T-helper 9 cell (primary cell): Measurements from ENCODE around the gene ATF7.
"Not testable (repeated sequence)": the region's sequence is repeated elsewhere in the genome, so short reads cannot be mapped to it uniquely, and the experiment has no call there.

Experiments used
- DNase-seq: peaks from one replicate; pipeline ENCODE4 v3.0.0-alpha.2; 2020

The ATF7 gene

DNA sequence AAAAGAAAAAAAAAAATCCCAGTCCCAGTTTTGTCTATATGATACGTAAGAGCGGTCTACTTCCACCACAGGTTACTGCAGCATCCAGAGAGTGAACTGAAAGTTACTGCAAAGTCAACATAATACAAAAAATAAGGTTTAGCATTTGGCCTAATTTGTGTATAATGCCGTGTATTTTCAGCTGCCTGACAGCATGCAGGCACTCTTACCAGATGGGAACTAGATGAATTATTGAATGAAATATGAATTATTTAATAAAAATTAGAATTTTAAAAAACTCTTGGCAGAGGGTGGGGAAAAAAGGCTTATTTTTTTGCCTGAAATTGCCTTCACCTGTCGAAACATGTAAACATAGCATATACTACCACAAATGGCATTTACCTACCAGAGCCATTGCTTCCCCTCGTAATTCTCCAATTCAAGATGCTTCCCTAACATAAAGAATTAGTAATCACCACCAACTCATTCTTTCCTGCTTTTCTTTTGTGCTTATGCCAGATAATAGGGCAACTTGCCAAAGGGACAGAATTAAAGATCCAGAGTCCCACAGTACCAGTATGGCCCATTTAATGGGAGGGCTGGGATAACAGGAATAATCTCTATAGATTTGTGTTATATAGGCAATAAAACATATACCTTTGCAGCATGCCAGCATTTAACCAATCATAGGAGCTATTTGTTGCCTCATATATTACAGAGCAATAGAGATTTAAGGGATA is 31.1 kb downstream of the ATF7 start:
- DNase-seq, result no peak

GRCh38 chr12:53593707-53594106 is 32.5 kb downstream of the ATF7 start:
- no peak for DNase-seq

DNA sequence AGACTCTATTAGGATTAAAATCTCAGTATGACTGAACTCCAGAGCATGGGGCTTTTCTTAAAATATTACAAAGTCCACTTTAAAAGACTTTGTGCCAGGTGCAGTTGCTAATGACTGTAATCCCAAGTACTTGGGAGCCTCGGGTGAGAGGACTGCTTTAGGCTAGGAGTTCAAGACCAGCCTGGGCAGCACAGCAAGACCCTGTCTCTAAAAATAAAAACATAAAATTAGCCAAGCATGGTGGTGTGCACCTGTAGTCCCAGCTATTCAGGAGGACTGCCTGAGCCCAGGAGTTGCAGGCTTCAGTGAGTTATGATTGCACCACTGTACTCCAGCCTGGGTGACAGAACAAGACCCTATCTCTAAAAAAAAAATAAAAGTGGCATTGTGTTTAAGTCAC is 33.2 kb downstream of the ATF7 start:
- DNase-seq, result no peak

DNA sequence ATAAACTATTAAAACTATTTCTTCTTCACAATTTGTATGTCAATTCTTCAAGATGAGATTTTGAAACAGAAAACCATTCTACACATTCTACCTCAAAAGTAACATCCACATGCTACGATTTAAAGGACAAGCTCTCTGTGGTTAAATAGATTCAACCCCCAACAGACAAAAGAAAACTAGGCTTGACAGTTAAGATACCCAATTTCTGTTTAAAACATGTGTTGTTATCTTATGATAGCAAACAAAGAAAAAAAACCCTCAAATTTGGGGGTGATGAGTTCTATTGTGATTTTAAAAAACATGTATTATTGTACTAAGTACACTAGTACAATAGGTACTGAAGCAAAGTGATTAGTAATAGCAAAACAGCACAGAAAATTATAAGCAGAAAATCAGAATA is 33.8 kb downstream of the ATF7 start:
- no peak for DNase-seq

DNA sequence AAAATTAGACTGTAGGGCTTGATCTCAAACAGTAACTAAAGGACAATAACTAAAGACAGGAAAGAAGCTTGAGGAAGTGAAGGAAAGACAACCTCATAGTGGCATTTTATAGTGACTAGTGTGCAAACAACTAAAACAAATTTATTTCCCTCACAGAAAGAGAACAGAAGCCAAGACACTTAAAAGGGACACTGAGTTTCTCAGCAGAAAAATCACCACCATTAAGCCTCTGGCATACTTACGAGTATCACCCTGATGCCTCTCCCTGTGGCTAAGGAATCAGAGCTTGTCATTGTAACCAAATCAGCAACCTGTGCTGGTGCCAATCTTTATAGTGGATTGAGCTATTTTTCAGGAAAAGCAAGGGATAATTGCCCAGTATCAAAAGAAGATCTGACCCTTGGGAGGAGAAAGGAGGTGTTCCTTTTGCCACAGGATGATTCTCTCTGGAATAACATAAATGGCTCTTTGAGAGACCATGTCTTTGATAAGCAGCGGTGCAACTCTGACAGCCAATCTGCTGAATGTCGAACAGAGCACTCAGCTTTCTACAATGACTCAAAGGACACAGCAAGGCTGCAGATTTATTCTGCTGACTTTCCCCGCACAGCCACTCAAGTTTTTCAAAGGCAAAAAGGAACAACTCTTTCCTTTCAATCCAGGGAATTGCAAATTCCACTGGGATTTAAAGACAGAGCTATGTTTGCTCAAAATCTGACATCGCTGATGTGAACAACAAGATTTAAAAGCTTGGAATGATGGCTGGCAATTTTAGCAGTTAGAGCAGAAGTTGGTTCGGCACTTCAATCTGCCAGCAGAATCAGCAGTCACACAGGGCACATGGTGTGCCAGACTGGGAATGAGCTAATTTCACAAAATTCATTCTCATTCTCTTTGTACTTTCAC is 34.6 kb downstream of the ATF7 start:
- no peak for DNase-seq

GRCh38 chr12:53590652-53591051 is 35.5 kb downstream of the ATF7 start:
- no peak for DNase-seq

- no peak for DNase-seq
Observed at GRCh38 chr12:53589915-53590314, 36.3 kb downstream of the ATF7 start.

DNA sequence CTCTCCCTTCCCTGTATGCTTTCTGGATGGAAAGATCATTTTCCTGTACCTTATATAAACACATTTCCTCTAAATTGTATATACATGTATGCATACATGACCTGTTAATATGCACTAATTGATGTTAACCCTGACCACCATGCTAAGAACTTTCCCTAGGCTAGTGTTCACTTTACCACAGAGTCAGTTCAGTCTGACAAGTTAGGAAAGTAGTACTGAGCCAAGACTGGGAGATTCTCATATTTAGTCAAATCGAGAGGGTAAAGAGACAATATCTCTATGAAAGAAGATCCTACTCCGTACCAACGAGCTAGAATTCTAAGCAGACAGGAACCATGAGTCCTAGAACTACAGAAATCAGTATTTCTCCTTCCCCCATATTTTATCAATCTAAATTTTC is 36.8 kb downstream of the ATF7 start:
- no peak for DNase-seq

GRCh38 chr12:53588123-53588522 is 38.1 kb downstream of the ATF7 start:
- no peak for DNase-seq

DNA sequence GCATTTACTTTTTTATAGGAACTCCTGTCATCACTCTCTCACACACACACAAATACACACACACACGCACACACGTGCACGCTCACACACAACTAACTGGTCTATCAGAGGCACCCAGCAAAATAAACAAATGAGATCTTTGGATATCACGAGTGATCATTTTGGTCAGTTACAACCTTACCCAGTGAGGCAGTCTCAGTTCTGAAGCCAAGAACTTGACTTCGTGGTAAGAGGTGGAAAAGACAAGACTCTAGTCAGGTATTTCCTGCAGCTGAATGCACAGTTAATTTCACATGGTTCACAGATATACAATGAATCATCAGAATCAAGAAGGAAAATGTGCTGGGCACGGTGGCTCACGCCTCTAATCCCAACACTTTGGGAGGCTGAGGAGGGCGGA is 39.4 kb downstream of the ATF7 start:
- DNase-seq, result no peak

GRCh38 chr12:53585448-53586125 is 40.6 kb downstream of the ATF7 start:
- DNase-seq, result no peak

DNA sequence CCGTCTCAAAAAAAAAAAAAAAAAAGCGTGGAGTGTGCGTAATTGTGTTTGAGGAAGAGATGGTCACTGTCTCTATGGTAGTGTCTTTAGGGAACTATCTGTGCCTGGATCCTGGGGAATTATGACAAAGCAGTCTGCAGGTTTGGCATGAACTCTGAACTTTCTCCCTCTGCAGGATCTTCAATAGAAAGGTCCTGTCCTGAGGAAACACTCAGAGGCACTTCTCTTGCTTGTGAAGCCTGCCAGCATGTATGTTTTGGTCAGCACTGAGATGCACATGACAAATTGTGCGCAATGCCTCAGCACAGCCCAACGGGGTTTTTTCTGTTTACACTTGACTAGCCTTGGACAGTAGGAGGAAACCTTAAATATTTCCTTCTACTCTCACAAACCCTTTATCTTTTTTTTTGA is 46.6 kb downstream of the ATF7 start:
- no peak for DNase-seq

DNA sequence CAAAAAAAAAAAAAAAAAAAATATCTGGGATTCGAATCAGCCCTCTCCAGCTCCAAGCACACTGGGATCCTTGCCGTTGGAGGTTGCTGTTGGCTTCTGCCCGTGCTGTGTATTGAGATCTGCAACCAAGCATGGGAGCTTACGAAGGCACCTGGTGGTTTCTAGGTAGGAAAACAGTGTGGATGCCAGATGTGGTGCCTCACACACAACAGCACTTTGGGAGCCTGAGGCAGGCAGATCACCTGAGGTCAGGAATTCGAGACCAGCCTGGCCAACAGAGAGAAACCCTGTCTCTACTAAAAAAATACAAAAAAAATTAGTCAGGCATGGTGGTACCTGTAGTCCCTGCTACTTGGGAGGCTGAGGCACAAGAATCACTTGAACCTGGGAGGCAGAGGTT is 47.4 kb downstream of the ATF7 start:
- DNase-seq, result no peak

DNA sequence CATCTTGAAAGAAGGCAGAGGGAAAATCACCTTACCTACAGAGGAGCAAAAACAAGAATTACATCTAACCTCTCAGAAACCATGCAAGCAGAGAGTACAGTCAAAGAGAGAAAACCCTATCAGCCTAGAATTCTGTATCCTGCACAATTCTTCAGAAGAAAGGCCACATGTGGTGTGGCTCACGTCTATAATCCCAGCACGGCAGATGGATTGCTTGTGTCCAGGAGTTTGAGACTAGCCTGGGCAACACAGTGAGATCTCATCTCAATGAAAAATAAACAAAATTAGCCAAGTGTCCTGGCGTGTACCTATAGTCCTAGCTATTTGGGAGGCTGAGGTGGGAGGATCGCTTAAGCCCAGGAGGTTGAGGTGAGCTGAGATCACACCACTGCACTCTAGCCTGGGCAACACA is 48.2 kb downstream of the ATF7 start:
- no peak for DNase-seq

DNA sequence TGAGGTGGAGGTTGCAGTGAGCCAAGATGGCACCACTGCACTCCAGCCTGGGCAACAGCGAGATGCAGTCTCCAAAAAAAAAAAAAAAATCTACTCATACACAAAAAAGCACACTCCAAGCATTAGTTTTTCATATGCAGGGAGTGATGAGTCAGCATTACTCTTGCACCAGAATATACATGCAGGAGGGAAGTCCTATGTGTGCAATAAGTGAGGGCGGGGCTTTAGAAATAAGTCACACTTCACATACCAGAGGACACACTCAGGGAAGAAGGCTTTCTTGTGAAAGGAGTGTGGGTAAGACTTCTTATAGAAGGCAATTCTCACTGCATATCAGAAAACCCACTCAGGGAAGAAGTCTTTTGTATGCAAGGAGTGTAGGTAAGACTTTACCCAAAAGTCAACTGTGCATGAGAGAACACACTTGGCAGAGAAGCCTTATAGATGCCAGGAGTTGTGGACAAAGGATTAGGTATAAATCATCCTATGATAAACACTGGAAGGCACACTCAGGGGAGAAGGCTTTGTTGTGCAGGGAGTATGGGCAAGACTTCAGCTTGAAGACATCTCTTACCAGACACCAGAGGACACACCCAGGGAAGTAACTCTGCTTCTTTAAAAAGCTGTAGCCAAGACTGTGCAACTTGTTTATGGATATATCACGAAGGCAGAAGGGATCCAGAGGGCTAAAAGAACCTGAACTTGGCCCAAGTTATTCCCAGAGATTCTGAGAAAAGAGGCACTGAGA is 50.5 kb downstream of the ATF7 start:
- no peak for DNase-seq

DNA sequence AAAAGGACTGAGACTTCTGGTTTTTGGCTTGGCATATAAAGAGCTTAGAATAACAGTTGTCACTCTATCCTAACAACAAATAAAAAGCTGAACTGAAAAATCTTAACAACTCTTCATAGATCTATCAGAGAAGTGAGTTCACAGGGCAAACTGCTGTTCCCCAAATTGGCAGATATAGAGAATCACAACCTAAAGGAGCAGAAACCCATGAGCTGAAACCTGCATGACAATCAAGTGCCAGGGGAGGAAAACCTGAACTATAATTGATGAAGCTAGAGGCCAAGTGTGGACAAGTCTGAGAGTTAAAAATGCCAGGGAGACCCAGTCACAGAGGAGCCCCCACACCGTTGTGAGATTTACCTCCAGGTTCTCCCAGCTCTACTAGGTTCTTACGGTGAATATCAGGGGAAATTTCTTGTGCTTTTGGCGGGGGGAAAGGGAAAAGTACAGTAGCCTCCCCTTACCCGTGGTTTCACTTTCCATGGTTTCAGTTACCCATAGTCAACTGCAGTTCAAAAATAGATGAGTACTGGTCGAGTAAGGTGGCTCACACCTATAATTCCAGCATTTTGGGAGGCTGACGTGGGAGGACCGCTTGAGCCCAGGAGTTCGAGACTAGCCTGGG is 53.9 kb downstream of the ATF7 start:
- DNase-seq, result no peak

DNA sequence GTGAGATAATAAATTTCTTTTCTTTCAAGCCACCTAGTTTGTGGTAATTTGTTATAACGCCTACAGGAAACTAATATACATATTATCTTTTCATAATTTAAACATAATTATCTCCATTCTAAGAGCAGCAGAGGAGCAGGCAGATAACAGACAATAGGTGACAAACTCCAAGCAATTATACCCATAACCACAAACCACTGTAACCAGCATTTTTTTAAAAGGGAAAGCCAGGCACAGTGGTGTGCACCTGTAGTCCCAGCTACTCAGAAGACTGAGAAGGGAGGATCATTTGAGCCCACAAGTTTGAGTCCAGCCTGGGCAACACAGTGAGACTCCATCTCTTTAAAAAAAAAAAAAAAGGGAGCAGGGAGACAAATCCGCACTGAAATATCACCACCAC is 54.9 kb downstream of the ATF7 start:
- DNase-seq, result no peak

DNA sequence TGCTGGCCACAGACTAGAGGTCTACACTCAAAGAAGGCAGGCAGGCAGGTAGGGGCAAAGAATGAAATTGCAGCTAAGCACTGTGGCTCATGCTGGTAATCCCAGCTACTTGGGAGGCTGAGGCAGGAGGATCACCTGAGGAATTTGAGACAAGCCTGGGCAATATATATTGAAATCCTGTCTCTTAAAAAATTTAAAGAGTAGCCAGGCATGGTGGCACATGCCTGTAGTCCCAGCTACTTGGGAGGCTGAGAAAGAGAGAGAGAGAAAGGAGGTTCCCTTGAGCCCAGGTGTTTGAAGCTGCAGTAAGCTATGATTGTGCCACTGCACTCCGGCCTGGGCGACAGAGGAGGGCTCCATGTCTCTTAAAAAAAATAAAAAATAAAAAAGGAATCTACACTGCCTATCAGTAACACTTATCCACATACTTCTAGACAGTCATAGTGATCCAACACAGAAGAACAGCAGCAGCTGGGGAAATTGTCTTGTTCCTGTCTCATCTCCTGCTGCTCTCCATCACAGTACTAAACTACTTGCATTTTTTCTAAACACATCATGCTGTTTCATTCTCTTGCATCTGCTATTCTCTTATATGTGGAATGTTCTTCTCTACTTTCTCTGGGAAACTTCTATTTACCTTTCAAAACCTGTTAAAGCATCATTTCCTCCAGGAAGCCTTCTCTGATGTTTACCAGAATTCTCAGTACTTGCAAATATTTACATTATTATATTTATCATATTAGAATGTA is 57.2 kb downstream of the ATF7 start:
- DNase-seq, result no peak

DNA sequence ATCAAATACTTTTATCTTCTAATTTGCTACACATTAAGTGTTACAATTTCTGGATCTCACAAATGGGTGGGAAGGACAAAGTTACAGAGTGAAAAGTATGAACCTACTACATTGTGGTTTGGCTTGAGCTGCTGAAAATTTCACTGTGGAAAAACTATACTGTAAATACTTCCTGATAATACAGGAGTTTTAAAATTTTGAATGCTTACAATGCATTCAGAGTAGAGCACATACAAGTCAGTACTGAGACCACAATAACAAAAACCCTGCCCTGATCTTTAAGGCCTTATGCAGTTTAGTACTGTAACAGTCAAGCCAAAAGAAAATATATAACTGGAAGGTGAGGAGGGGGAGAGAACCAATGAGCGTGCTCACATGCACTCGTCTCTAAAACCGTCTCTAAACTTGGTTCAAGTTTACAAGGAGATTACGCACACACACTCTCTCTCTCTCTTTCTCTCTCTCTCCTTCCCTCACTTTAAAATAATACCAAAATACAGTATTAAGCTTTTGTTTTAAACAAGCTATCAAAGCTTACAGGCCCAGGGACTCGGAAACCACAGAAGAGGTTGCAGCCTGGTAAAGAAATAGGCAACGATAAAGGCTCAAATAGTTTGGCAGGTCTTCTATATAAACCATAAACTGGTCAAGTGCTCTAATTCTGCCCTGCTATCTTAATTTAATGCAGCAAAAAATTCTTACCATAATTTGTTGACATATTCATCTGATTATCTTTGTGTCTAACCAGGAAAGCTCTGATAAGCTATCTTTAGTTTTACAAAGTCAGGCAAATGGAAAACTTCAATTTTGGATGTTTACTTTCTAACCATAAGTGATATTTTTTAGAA is 58.0 kb downstream of the ATF7 start:
- DNase-seq, result no peak

- not testable (repeated sequence) for DNase-seq
Observed at GRCh38 chr12:53565376-53565775, 60.8 kb downstream of the ATF7 start.

DNA sequence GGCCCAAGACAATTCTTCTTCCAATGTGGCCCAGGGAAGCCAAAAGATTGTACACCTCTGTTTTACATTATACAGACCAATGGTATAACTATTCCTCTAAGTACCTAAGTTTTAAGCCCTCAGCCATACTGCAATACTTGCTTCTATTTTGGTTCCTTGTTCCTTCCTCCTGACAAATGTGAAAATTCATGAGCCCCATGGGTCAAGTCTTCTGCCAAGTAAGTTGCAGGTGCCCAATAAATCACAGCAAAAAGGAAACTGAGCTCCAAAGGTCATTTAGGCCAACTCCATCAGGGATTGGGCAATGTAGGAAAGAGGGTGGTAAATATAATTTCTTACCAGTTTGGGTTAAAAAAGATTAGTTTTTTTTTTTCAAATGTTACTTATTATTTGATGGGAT is 61.2 kb downstream of the ATF7 start:
- DNase-seq, result no peak
